ENCODE measurements around the gene ZNF185.
A peak's percentile ranks its signal among the peaks of the same experiment; 100 is the strongest.

Gene ZNF185

GRCh38 chrX:152923599-152923998 is 25.7 kb downstream of the ZNF185 start:
- H3K4me3 ChIP-seq (ENCODE audit: insufficient read length, low read depth), result no peak overlapping the region
- H3K9ac ChIP-seq (ENCODE audit: insufficient read length, low read depth), result no peak overlapping the region
- peaks cover 3% of the 10 kb centered on the region for H3K4me1 ChIP-seq (ENCODE audit: insufficient read depth, insufficient read length)
- H3K36me3 ChIP-seq (ENCODE audit: insufficient read depth, insufficient read length, low read length), result peaks cover 3% of the 10 kb centered on the region
- H3K9me3 ChIP-seq (ENCODE audit: insufficient read depth, low read length), result no peaks in the 10 kb centered on the region
- TF ChIP-seq SUZ12 (IDR thresholded peaks at IDR 0.05; ENCODE audit: extremely low read depth, insufficient read depth, insufficient read length) (no peak), ZNF274 (IDR thresholded peaks at IDR 0.05; ENCODE audit: low read depth, low read length) (no peak), YY1 (IDR thresholded peaks at IDR 0.05; ENCODE audit: insufficient read depth, insufficient read length) (no peak)
- DNase-seq (ENCODE audit: low read depth, low spot score), result no peak
- H3K27me3 ChIP-seq (ENCODE audit: insufficient read depth, insufficient read length), result no peaks in the 10 kb centered on the region

DNA sequence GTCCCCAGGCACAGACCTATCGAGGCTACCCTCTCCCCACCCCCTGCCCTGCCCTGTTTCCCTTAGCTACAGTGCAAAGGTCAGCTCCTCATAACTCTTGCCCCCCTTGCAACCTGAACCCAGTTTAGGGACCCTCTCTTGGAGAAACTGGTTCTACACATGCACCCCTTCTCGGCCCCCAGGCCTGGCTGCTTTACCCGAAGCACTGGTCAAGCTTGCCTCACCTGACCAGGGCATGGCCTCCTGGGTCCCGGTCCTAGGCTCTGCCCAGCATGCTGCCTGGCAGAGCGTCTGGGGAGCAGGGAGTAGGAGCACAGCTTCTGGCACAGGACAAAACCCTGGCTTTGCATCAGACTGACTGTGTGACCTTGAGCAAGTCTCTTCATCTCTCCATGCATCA is 28.0 kb downstream of the ZNF185 start:
- Histone ChIP-seq H3K27me3 (ENCODE audit: insufficient read depth, insufficient read length) (no peaks in the 10 kb centered on the region), H3K4me1 (ENCODE audit: insufficient read depth, insufficient read length) (peaks cover 3% of the 10 kb centered on the region), H3K4me3 (ENCODE audit: insufficient read length, low read depth) (no peak overlapping the region), H3K36me3 (ENCODE audit: insufficient read depth, insufficient read length, low read length) (no peaks in the 10 kb centered on the region), H3K9ac (ENCODE audit: insufficient read length, low read depth) (no peak overlapping the region), H3K9me3 (ENCODE audit: insufficient read depth, low read length) (no peaks in the 10 kb centered on the region)
- TF ChIP-seq YY1 (IDR thresholded peaks at IDR 0.05; ENCODE audit: insufficient read depth, insufficient read length), result no peak
- no peak for TF ChIP-seq ZNF274 (IDR thresholded peaks at IDR 0.05; ENCODE audit: low read depth, low read length)
- no peak for TF ChIP-seq SUZ12 (IDR thresholded peaks at IDR 0.05; ENCODE audit: extremely low read depth, insufficient read depth, insufficient read length)
- no peak for DNase-seq (ENCODE audit: low read depth, low spot score)

GRCh38 chrX:152926279-152926678 is 28.4 kb downstream of the ZNF185 start:
- Histone ChIP-seq H3K27me3 (ENCODE audit: insufficient read depth, insufficient read length) (no peaks in the 10 kb centered on the region), H3K4me1 (ENCODE audit: insufficient read depth, insufficient read length) (peaks cover 3% of the 10 kb centered on the region), H3K4me3 (ENCODE audit: insufficient read length, low read depth) (no peak overlapping the region), H3K9me3 (ENCODE audit: insufficient read depth, low read length) (no peaks in the 10 kb centered on the region), H3K9ac (ENCODE audit: insufficient read length, low read depth) (no peak overlapping the region), H3K36me3 (ENCODE audit: insufficient read depth, insufficient read length, low read length) (no peaks in the 10 kb centered on the region)
- TF ChIP-seq SUZ12 (IDR thresholded peaks at IDR 0.05; ENCODE audit: extremely low read depth, insufficient read depth, insufficient read length), result no peak
- no peak for TF ChIP-seq YY1 (IDR thresholded peaks at IDR 0.05; ENCODE audit: insufficient read depth, insufficient read length)
- DNase-seq (ENCODE audit: low read depth, low spot score), result peak; percentile 52

- no peaks in the 10 kb centered on the region for H3K9me3 ChIP-seq (ENCODE audit: insufficient read depth, low read length)
- TF ChIP-seq ZNF274 (IDR thresholded peaks at IDR 0.05; ENCODE audit: low read depth, low read length) (no peak), SUZ12 (IDR thresholded peaks at IDR 0.05; ENCODE audit: extremely low read depth, insufficient read depth, insufficient read length) (no peak), YY1 (IDR thresholded peaks at IDR 0.05; ENCODE audit: insufficient read depth, insufficient read length) (no peak)
- no peaks in the 10 kb centered on the region for H3K27me3 ChIP-seq (ENCODE audit: insufficient read depth, insufficient read length)
- H3K4me3 ChIP-seq (ENCODE audit: insufficient read length, low read depth), result no peak overlapping the region
- H3K36me3 ChIP-seq (ENCODE audit: insufficient read depth, insufficient read length, low read length), result peaks cover 1% of the 10 kb centered on the region
- H3K4me1 ChIP-seq (ENCODE audit: insufficient read depth, insufficient read length), result peaks cover 3% of the 10 kb centered on the region
- DNase-seq (ENCODE audit: low read depth, low spot score), result no peak
- H3K9ac ChIP-seq (ENCODE audit: insufficient read length, low read depth), result no peak overlapping the region
Measured at GRCh38 chrX:152926923-152927322, 29.1 kb downstream of the ZNF185 start.

GRCh38 chrX:152927858-152928760 is 30.2 kb downstream of the ZNF185 start:
- Histone ChIP-seq H3K27me3 (ENCODE audit: insufficient read depth, insufficient read length) (no peaks in the 10 kb centered on the region), H3K9ac (ENCODE audit: insufficient read length, low read depth) (no peak overlapping the region), H3K4me3 (ENCODE audit: insufficient read length, low read depth) (no peak overlapping the region), H3K36me3 (ENCODE audit: insufficient read depth, insufficient read length, low read length) (peaks cover 8% of the 10 kb centered on the region), H3K9me3 (ENCODE audit: insufficient read depth, low read length) (no peaks in the 10 kb centered on the region), H3K4me1 (ENCODE audit: insufficient read depth, insufficient read length) (peaks cover 3% of the 10 kb centered on the region)
- no peak for DNase-seq (ENCODE audit: low read depth, low spot score)
- TF ChIP-seq YY1 (IDR thresholded peaks at IDR 0.05; ENCODE audit: insufficient read depth, insufficient read length), result no peak
- no peak for TF ChIP-seq ZNF274 (IDR thresholded peaks at IDR 0.05; ENCODE audit: low read depth, low read length)
- TF ChIP-seq SUZ12 (IDR thresholded peaks at IDR 0.05; ENCODE audit: extremely low read depth, insufficient read depth, insufficient read length), result no peak

DNA sequence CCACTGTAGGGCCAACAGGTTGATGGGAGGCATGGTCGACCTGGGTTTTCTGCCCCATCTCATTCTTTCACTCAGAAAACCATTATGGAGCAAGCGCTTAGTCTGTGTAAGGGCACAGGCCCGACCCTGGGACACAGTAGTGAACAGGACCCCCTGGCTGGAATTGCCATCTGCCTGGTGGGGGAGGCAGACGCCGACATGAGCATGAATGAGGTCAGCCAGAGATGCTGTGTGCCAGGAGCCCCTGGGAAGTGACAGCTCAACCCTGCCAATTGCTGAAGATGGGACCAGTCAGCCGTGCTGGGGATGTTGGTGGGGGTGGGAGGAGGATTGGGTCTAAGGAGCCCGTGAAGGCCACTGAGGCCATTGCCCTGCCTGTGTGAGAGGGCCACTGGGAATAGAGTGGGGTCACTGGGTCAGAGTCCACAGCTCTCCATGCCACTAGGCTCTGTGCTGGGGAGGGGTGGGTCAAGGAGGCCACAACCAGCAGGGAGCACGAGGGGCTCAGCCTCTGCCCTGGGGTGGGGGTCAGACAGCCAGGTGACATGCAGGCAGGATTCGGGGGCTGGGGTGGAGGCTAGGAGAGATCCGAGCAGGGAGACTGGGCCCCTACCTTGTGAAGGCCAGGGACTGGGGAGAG is 31.0 kb downstream of the ZNF185 start:
- no peaks in the 10 kb centered on the region for H3K9me3 ChIP-seq (ENCODE audit: insufficient read depth, low read length)
- H3K4me3 ChIP-seq (ENCODE audit: insufficient read length, low read depth), result no peak overlapping the region
- H3K27me3 ChIP-seq (ENCODE audit: insufficient read depth, insufficient read length), result no peaks in the 10 kb centered on the region
- H3K4me1 ChIP-seq (ENCODE audit: insufficient read depth, insufficient read length), result peaks cover 3% of the 10 kb centered on the region
- no peak overlapping the region for H3K9ac ChIP-seq (ENCODE audit: insufficient read length, low read depth)
- TF ChIP-seq SUZ12 (IDR thresholded peaks at IDR 0.05; ENCODE audit: extremely low read depth, insufficient read depth, insufficient read length) (no peak), YY1 (IDR thresholded peaks at IDR 0.05; ENCODE audit: insufficient read depth, insufficient read length) (no peak), ZNF274 (IDR thresholded peaks at IDR 0.05; ENCODE audit: low read depth, low read length) (no peak)
- no peak for DNase-seq (ENCODE audit: low read depth, low spot score)
- H3K36me3 ChIP-seq (ENCODE audit: insufficient read depth, insufficient read length, low read length), result peaks cover 10% of the 10 kb centered on the region

DNA sequence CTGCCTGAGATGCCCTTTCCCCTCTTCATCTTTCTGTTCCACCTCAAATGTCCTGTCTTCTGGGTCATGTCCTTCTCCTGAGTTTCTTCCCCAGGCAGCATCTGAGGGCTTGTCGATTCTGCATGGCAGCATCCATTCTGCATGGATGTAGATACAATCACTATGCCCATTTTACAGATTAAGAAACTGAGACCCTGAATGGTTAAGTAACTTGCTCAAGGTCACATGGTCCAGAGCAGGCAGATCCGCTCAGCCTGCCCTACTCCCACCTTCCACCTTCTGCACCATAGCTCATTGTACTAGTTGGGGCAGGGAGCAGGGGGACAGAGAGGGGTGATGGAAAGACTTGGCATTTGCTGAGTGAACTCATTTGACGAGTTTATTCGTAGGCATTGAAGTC is 32.0 kb downstream of the ZNF185 start:
- DNase-seq (ENCODE audit: low read depth, low spot score), result no peak
- peaks cover 10% of the 10 kb centered on the region for H3K36me3 ChIP-seq (ENCODE audit: insufficient read depth, insufficient read length, low read length)
- no peak for TF ChIP-seq SUZ12 (IDR thresholded peaks at IDR 0.05; ENCODE audit: extremely low read depth, insufficient read depth, insufficient read length)
- TF ChIP-seq YY1 (IDR thresholded peaks at IDR 0.05; ENCODE audit: insufficient read depth, insufficient read length), result no peak
- TF ChIP-seq ZNF274 (IDR thresholded peaks at IDR 0.05; ENCODE audit: low read depth, low read length), result no peak
- H3K27me3 ChIP-seq (ENCODE audit: insufficient read depth, insufficient read length), result no peaks in the 10 kb centered on the region
- H3K4me3 ChIP-seq (ENCODE audit: insufficient read length, low read depth), result no peak overlapping the region
- peaks cover 3% of the 10 kb centered on the region for H3K4me1 ChIP-seq (ENCODE audit: insufficient read depth, insufficient read length)
- H3K9me3 ChIP-seq (ENCODE audit: insufficient read depth, low read length), result no peaks in the 10 kb centered on the region
- H3K9ac ChIP-seq (ENCODE audit: insufficient read length, low read depth), result no peak overlapping the region
